ENCODE measurements around the gene OAF. TPM values are rescaled to one million over a fixed set of nuclear protein-coding genes. Genes with fewer than 3 reads are reported as not detected.

OAF gene
- total RNA-seq, 4 donors from 2014 or later = 74.7 to 192 (median 124) TPM

DNA sequence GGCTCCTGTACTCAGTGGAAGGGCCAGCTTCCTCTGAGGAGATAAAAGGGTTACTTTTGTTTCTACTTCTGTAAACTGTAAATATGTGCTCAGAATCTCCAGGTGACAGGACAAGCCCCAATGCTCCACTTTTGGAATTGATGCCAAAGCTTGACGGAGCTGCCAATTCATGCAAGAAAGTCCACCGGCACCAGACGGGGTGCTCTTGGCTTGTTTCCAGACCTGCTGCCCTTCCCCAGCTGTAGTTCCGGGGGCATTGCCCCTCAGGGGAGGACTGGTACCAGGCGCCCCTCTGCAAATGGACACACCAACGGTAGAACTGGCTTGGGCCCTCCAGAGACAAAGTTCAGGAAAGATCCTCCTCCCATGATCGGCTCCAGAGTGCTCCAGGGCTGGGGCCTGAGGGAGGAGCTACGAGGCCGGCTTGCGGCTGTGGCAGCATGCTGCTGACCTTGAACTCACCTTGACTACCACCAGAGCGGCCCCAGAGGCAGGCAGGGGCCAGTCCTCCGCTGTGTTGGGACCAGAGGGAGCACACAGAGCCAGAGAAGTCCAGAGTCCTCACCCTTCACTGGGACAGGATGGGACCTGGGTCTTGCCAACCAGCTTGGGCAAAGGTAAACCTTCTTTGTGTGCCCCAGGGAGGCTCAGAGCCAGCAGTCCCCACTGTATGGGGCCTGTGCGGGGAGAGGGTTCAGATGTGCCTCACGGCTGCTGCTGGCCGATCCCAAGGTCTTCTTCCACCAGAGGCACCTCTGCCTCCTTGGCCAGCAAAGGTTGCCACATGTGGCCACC lies 17.8 kb upstream of the OAF start:
- Histone ChIP-seq H3K27me3 (no peaks in the 10 kb centered on the region), H3K27ac (no peak overlapping the region), H3K4me3 (no peak overlapping the region), H3K4me1 (peaks cover 0 to 70% (median 20%) of the 10 kb centered on the region in 4 donors), H3K36me3 (no peaks in the 10 kb centered on the region), H3K9me3 (no peaks in the 10 kb centered on the region)
- no peak for DNase-seq (ENCODE audit: low spot score in 2 of 2)
- WGBS, 2 donors = 51 to 59% methylated on average over 11 to 12 of the region's 15 CpGs
- TF ChIP-seq, protein P1, sequence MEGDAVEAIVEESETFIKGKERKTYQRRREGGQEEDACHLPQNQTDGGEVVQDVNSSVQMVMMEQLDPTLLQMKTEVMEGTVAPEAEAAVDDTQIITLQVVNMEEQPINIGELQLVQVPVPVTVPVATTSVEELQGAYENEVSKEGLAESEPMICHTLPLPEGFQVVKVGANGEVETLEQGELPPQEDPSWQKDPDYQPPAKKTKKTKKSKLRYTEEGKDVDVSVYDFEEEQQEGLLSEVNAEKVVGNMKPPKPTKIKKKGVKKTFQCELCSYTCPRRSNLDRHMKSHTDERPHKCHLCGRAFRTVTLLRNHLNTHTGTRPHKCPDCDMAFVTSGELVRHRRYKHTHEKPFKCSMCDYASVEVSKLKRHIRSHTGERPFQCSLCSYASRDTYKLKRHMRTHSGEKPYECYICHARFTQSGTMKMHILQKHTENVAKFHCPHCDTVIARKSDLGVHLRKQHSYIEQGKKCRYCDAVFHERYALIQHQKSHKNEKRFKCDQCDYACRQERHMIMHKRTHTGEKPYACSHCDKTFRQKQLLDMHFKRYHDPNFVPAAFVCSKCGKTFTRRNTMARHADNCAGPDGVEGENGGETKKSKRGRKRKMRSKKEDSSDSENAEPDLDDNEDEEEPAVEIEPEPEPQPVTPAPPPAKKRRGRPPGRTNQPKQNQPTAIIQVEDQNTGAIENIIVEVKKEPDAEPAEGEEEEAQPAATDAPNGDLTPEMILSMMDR (IDR thresholded peaks at IDR 0.05) = no peak
- TF ChIP-seq EP300 (IDR thresholded peaks at IDR 0.05) (no peak), POLR2A (IDR thresholded peaks at IDR 0.05) (no peak)

DNA sequence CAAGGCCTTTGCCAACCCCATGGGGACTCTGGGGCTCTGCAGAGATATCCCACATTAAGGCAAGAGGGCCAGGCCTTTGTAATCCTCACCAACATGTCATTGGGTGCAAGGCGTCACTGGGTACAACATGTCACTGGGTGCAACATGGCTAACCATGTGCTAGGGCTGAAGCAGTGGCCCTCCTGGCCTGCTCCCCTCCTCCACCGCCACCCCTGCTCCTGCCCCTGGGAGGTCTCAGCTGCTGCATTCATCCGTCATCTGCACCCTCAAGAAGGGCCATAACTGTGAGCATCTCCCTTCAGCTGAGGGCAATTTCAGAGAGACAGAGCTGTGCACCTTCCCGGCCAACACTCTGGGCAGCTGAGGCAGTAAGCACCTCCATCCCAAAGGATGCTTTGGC lies 16.7 kb upstream of the OAF start:
- H3K27ac ChIP-seq = no peak overlapping the region
- no peak overlapping the region for H3K4me3 ChIP-seq
- no peak for DNase-seq (ENCODE audit: low spot score in 2 of 2)
- 90 to 95% methylated on average over 4 of the region's 4 CpGs for WGBS, 2 donors
- H3K9me3 ChIP-seq = no peaks in the 10 kb centered on the region
- no peaks in the 10 kb centered on the region for H3K27me3 ChIP-seq
- H3K36me3 ChIP-seq = no peaks in the 10 kb centered on the region
- TF ChIP-seq, protein P1 (IDR thresholded peaks at IDR 0.05) = no peak
- TF ChIP-seq POLR2A (IDR thresholded peaks at IDR 0.05) (no peak), EP300 (IDR thresholded peaks at IDR 0.05) (no peak)
- peaks cover 0 to 70% (median 24%) of the 10 kb centered on the region in 4 donors for H3K4me1 ChIP-seq

DNA sequence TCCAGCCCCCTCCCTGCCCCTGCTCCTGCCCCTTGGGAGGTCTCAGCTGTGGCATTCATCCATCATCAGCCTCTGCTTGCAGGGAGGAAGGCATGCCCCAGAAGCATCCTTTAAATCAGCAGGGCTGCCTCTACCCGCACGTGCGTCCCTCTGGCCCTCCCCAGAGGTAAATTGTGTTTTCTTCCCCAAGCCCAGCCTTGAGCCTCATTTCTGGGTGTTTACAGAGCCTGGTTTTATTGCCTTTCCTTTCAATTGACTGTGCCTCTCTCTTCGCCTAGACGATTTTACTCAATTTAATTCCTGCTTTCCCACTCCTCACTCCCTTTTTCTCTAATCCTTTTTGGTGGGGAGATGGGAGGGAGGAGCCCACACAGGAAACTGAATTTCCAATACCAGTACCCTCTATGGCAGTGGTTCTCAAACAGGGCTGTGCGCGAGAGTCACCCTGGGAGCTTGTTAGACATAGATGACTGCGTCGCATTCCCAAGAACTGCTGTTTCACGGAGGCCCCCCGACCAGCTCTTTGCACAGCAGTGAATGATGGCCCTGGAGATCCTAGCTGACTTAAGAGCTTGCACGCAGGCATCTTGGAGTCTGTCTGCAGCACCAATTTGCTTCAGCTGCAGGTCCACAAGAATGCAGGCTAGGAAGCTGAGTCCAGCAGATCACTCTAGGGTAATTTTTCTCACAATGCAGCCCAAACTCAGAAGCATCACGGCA lies 15.1 kb upstream of the OAF start:
- no peak for TF ChIP-seq POLR2A (IDR thresholded peaks at IDR 0.05)
- no peak for DNase-seq (ENCODE audit: low spot score in 2 of 2)
- H3K27ac ChIP-seq = peak overlapping the region in 1 of 4 donors; percentile 66
- no peaks in the 10 kb centered on the region for H3K9me3 ChIP-seq
- H3K36me3 ChIP-seq = no peaks in the 10 kb centered on the region
- H3K27me3 ChIP-seq = no peaks in the 10 kb centered on the region
- H3K4me3 ChIP-seq = no peak overlapping the region
- 60 to 67% methylated on average over 13 of the region's 13 CpGs for WGBS, 2 donors
- peaks cover 0 to 72% (median 26%) of the 10 kb centered on the region in 4 donors for H3K4me1 ChIP-seq

DNA sequence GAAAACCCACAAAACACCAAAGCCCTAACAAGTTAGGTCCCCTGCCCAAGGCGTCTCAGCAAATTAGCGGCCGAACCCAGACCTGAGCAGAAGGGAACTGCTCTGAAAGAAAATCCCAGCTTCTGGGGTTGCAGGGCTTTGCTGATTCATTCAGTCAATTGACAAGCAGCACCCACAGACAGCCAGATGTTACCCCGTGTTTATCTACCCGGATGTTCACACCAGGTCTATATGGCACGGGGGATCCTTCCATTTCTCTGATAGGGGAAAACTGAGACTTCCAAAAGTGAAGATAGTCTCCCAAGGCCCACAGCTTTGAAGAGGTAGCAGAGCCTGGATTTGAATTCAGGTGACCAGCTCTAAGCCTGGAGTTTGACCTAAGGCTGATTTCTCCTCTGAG lies 14.0 kb upstream of the OAF start:
- Histone ChIP-seq H3K36me3 (no peaks in the 10 kb centered on the region), H3K4me1 (peaks cover 0 to 63% (median 26%) of the 10 kb centered on the region in 4 donors), H3K27me3 (no peaks in the 10 kb centered on the region), H3K27ac (peak overlapping the region in 3 of 4 donors; percentile 62 to 77 (median 66)), H3K9me3 (no peaks in the 10 kb centered on the region), H3K4me3 (no peak overlapping the region)
- WGBS, 2 donors = 74 to 86% methylated on average over 6 of the region's 6 CpGs
- no peak for DNase-seq (ENCODE audit: low spot score in 2 of 2)
- TF ChIP-seq POLR2A (IDR thresholded peaks at IDR 0.05) (no peak), EP300 (IDR thresholded peaks at IDR 0.05) (no peak)
- TF ChIP-seq, protein P1 (IDR thresholded peaks at IDR 0.05) = no peak

DNA sequence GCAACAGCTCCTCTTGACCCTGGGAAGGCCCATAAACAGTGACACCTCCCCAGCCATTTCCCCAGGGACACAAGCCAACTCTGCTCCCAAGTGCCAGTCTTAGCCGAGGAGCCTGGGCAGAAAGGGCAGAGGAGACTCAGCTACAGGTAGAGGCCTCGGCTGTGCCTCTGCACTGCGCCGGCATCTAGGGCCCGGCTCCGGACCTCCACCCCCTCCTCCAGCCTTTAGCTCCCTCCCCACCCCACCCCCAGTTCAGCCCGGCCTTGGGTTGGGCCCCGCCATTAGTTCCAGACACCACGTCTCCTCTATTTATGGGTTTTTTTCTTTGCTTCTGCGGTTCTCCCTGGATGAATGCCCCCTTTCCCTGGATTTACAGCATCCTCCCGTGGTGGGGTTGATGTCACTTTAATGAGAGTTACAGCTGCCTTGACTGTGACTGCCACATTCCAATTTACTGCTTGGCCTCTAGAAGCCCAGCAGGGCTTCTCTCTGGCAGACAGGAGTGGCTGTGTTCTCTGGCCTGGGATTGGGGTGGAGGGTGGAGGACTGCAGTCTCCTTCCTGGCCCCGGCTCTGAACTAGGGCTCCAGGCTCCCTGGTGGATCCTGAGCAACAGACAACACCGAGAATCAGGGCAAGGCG lies 13.5 kb upstream of the OAF start:
- 33 to 34% methylated on average over 12 to 14 of the region's 14 CpGs for whole genome bisulfite sequencing, 2 donors

More for the DNA sequence above, 13.5 kb upstream of the OAF start:
- no peaks in the 10 kb centered on the region for H3K27me3 ChIP-seq
- DNase-seq (ENCODE audit: low spot score in 2 of 2) = peak in 1 of 2 donors; percentile 15
- H3K4me1 ChIP-seq = peaks cover 0 to 60% (median 26%) of the 10 kb centered on the region in 4 donors
- H3K9me3 ChIP-seq = no peaks in the 10 kb centered on the region
- H3K36me3 ChIP-seq = no peaks in the 10 kb centered on the region
- TF ChIP-seq POLR2A (IDR thresholded peaks at IDR 0.05) = no peak
- no peak for TF ChIP-seq EP300 (IDR thresholded peaks at IDR 0.05)
- TF ChIP-seq, protein P1 (IDR thresholded peaks at IDR 0.05) = no peak
- no peak overlapping the region for H3K4me3 ChIP-seq
- H3K27ac ChIP-seq = peak overlapping the region in 3 of 4 donors; percentile 62 to 77 (median 66)
